SK-N-SH (cell line): Measurements from ENCODE around the gene NCKAP5. TPM values are rescaled to one million over a fixed set of nuclear protein-coding genes. Genes with fewer than 3 reads are reported as not detected.

ENCODE experiments used
- CTCF ChIA-PET: fragments of 300-600, 350-600 bp; formaldehyde crosslinking; extraction: SDS; loops from one replicate; lab custom pipeline; 2021; lab: Yijun Ruan, JAX
- POLR2A ChIA-PET: fragments of 350-600 bp; sonication (Branson Sonifier 250); formaldehyde crosslinking; extraction: SDS; loops from one replicate; lab custom pipeline; 2020; ENCODE audit warnings: antibody characterized with exemption, inconsistent platforms; lab: Yijun Ruan, JAX
- DNase-seq: peaks from one replicate; pipeline ENCODE4 v3.0.0; 2012
- H2AFZ ChIP-seq: fragments of 200-600 bp; sonication (generic); 2 replicates; pipeline ENCODE4 v1.8.1; 2016; ENCODE audit warnings: antibody characterized with exemption, mild to moderate bottlenecking, low read depth
- H3F3A ChIP-seq: fragments of 200-600 bp; sonication (generic); replicated peaks from 2 replicates; pipeline ENCODE3; 2016; ENCODE audit warnings: antibody characterized with exemption, mild to moderate bottlenecking; ENCODE audit not compliant: insufficient read depth
- H3K27ac ChIP-seq, 2 experiments: fragments of 200-500 bp in 1 of 2; fragments of 200-600 bp in 1 of 2; sonication (Bioruptor generic) in 1 of 2; sonication (generic), shearing (Covaris generic) in 1 of 2; 2 replicates each; pipeline versions ENCODE4 v1.5.1 to v1.6.1; 2014 to 2016; ENCODE audit warnings: low read depth in 2 of 2, inconsistent platforms in 1 of 2, low read length in 1 of 2, mild to moderate bottlenecking in 1 of 2, mixed read lengths in 1 of 2
- H3K27me3 ChIP-seq: fragments of 200-600 bp; sonication (generic), shearing (Covaris generic); 2 replicates; pipeline ENCODE4 v1.6.1; 2016; ENCODE audit warnings: mixed run types; ENCODE audit not compliant: insufficient read depth
- H3K36me3 ChIP-seq, 2 experiments: fragments of 200-500 bp in 1 of 2; fragments of 200-600 bp in 1 of 2; sonication (Bioruptor generic) in 1 of 2; sonication (generic) in 1 of 2; replicated peaks in 1 of 2; 2 replicates each; pipeline versions ENCODE3 to v1.5.1; 2014 to 2016; ENCODE audit warnings: low read length in 1 of 2, mild to moderate bottlenecking in 1 of 2; ENCODE audit not compliant: insufficient read depth in 2 of 2, control insufficient read depth in 1 of 2
- H3K4me1 ChIP-seq, 2 experiments: fragments of 200-500 bp in 1 of 2; fragments of 200-600 bp in 1 of 2; sonication (Bioruptor generic) in 1 of 2; sonication (generic), shearing (Covaris generic) in 1 of 2; 2 replicates each; pipeline versions ENCODE4 v1.5.1 to v1.6.1; 2014 to 2016; ENCODE audit warnings: low read depth in 1 of 2, low read length in 1 of 2, mixed run types in 1 of 2; ENCODE audit not compliant: insufficient read depth in 2 of 2, control insufficient read depth in 1 of 2
- H3K4me2 ChIP-seq: fragments of 200-600 bp; sonication (generic), shearing (Covaris generic); 2 replicates; pipeline ENCODE4 v1.6.1; 2017; ENCODE audit warnings: mixed run types
- H3K4me3 ChIP-seq, 2 experiments: fragments of 200-500 bp in 1 of 2; fragments of 200-600 bp in 1 of 2; sonication (Bioruptor generic) in 1 of 2; sonication (generic), shearing (Covaris generic) in 1 of 2; 2 replicates each; pipeline versions ENCODE4 v1.5.1 to v1.8.1; 2014 to 2016; ENCODE audit warnings: low read depth in 2 of 2, inconsistent platforms in 1 of 2, low read length in 1 of 2, mild to moderate bottlenecking in 1 of 2, mixed read lengths in 1 of 2, moderate library complexity in 1 of 2
- H3K79me2 ChIP-seq: fragments of 200-600 bp; sonication (generic); 2 replicates; pipeline ENCODE4 v1.8.1; 2017; ENCODE audit warnings: mild to moderate bottlenecking; ENCODE audit not compliant: insufficient read depth
- H3K9ac ChIP-seq: fragments of 200-600 bp; sonication (generic); 2 replicates; pipeline ENCODE4 v1.6.1; 2017; ENCODE audit warnings: mixed run types
- H3K9me2 ChIP-seq: fragments of 200-600 bp; sonication (generic); 2 replicates; pipeline ENCODE4 v1.6.1; 2017; ENCODE audit warnings: mixed run types
- H3K9me3 ChIP-seq: fragments of 200-600 bp; sonication (generic); 2 replicates; pipeline ENCODE4 v1.6.1; 2017; ENCODE audit warnings: mixed run types, mild to moderate bottlenecking, moderate library complexity
- H4K20me1 ChIP-seq: fragments of 200-600 bp; sonication (generic); 2 replicates; pipeline ENCODE4 v1.6.1; 2017; ENCODE audit warnings: mild to moderate bottlenecking, mixed run types; ENCODE audit not compliant: insufficient read depth
- CHD2 ChIP-seq: fragments of 150-350 bp; IDR thresholded peaks from 2 replicates; pipeline ENCODE4 v1.6.1; 2018; ENCODE audit warnings: low read length; ENCODE audit not compliant: partially characterized antibody
- FOXM1 ChIP-seq: IDR thresholded peaks from 2 replicates; pipeline ENCODE4 v1.4.0; 2012; ENCODE audit warnings: low read depth, mild to moderate bottlenecking
- POLR2AphosphoS5 ChIP-seq: IDR thresholded peaks from 2 replicates; pipeline ENCODE4 v1.6.1; 2012; ENCODE audit warnings: low read depth, low read length
- RAD21 ChIP-seq: IDR thresholded peaks from 2 replicates; pipeline ENCODE4 v1.6.1; 2012; ENCODE audit warnings: mild to moderate bottlenecking, low read length
- RCOR1 ChIP-seq: fragments of 150-350 bp; IDR thresholded peaks from 2 replicates; pipeline ENCODE4 v1.6.1; 2017; ENCODE audit warnings: antibody characterized with exemption, low read length
- REST ChIP-seq: IDR thresholded peaks from 2 replicates; pipeline ENCODE4 v1.6.1; 2012; ENCODE audit warnings: mild to moderate bottlenecking, low read depth, low read length, moderate library complexity
- TCF12 ChIP-seq: IDR thresholded peaks from 2 replicates; pipeline ENCODE4 v1.4.0; 2012
- YY1 ChIP-seq: IDR thresholded peaks from 2 replicates; pipeline ENCODE4 v1.4.0; 2012; ENCODE audit warnings: low read depth, mild to moderate bottlenecking
- WGBS: methylation state at CpG from one replicate; pipeline ENCODE4 v1.1.6; 2017; ENCODE audit warnings: low lambda C conversion rate; 5-methylcytosine and 5-hydroxymethylcytosine counted together
- polyA plus RNA-seq, 3 experiments: library from polyadenylated mRNA; depleted of rRNA; stranded (reverse); fragments of >200 nt; gene quantifications; 2 replicates each; pipeline ENCODE4 v1.2.3, GENCODE V29; 2012
- TF ChIP-seq, protein P1 (sequence below): IDR thresholded peaks from 2 replicates; pipeline ENCODE4 v1.4.0; 2012; ENCODE audit warnings: low read depth, borderline replicate concordance

Gene NCKAP5
- polyA plus RNA-seq, 1 of the 3 experiments (the other 2 are of a cell fraction): 0.02 TPM

DNA sequence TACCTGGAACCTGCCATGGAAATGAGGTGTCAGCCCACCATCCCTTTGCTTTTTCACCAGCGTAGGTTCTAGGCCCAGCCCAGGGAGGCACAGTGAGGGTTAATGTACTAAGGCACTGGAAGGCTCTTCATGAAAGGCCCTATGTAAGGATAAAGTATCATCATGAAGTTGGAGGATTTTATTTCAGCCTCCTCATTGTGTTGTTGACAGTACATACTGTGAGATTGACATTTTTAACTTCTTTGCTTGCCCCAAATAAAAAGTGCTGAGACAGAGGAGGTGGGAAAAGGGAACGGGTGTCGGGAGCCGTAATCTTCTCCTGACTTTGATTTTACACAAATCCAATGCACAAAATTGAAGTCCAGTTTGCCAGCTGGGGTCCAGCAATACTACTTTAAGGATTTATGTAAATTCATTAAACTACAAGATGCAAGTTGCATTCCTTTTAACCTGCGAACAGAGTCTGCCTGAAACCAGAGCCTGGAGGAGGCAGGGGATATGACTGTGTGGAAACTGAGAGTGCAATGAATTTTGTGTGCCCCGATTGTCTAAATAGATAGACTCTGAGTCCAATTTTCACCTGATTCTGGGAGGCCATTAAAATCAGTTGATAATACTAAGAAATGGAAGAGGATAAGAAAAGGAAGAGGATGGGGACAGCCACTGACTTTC is 5.4 kb upstream of the NCKAP5 start:
- DNase-seq: no peak
- ChIA-PET POLR2A (no interaction called here), CTCF (interaction anchor here (1.2 to 1.4 kb wide), 2 partner anchors 12 to 206 kb away, joined by 3 to 5 read pairs; no protein-coding TSS in a partner anchor)
- no peaks in the 10 kb centered on the region for H3K79me2 ChIP-seq
- H3K9me2 ChIP-seq: no peaks in the 10 kb centered on the region
- H3K4me1 ChIP-seq: peaks cover 5% of the 10 kb centered on the region in 2 experiments; a peak in 2 of 4 replicates
- H3K9me3 ChIP-seq: no peaks in the 10 kb centered on the region
- no peak overlapping the region for H3K4me2 ChIP-seq
- no peak overlapping the region for H2AFZ ChIP-seq
- no peak overlapping the region for H3K9ac ChIP-seq
- no peaks in the 10 kb centered on the region for H3K36me3 ChIP-seq
- no peak overlapping the region for H3K4me3 ChIP-seq
- 76% methylated on average over 6 of the region's 6 CpGs for WGBS
- no peaks in the 10 kb centered on the region for H3K27me3 ChIP-seq
- no peak for TF ChIP-seq CHD2
- no peaks in the 10 kb centered on the region for H4K20me1 ChIP-seq
- no peaks in the 10 kb centered on the region for H3F3A ChIP-seq
- H3K27ac ChIP-seq: no peak overlapping the region

GRCh38 chr2:133571249-133571648 is 3.0 kb upstream of the NCKAP5 start:
- Histone ChIP-seq H3K27me3 (no peaks in the 10 kb centered on the region), H2AFZ (no peak overlapping the region), H3K9ac (no peak overlapping the region), H3K9me2 (no peaks in the 10 kb centered on the region), H3K9me3 (no peaks in the 10 kb centered on the region), H3F3A (no peaks in the 10 kb centered on the region), H3K4me3 (no peak overlapping the region), H3K27ac (no peak overlapping the region), H3K4me1 (peaks cover 5 to 14% of the 10 kb centered on the region in 2 experiments; a peak in 2 of 4 replicates), H4K20me1 (no peaks in the 10 kb centered on the region), H3K79me2 (no peaks in the 10 kb centered on the region), H3K36me3 (no peaks in the 10 kb centered on the region), H3K4me2 (no peak overlapping the region)
- WGBS: 79% methylated on average over 6 of the region's 6 CpGs
- TF ChIP-seq REST (no peak), RAD21 (no peak), FOXM1 (no peak), TCF12 (no peak), YY1 (no peak), POLR2AphosphoS5 (no peak), RCOR1 (no peak)
- TF ChIP-seq, protein P1, sequence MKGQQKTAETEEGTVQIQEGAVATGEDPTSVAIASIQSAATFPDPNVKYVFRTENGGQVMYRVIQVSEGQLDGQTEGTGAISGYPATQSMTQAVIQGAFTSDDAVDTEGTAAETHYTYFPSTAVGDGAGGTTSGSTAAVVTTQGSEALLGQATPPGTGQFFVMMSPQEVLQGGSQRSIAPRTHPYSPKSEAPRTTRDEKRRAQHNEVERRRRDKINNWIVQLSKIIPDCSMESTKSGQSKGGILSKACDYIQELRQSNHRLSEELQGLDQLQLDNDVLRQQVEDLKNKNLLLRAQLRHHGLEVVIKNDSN: no peak
- ChIA-PET CTCF (no interaction called here), POLR2A (no interaction called here)
- DNase-seq: no peak
